Esophagus squamous epithelium (tissue), 4 donors: ENCODE data around the gene SHISAL2A.

Experiments used
- CTCF ChIP-seq, 6 experiments: fragments of 450-650 bp in 4 of 6; fragments of 200-600 bp in 2 of 6; sonication (generic) in 2 of 6; IDR thresholded peaks; one replicate each; pipeline ENCODE4 v1.5.1; 2016 to 2019; ENCODE audit warnings: antibody characterized with exemption in 6 of 6, mild to moderate bottlenecking in 4 of 6, moderate library complexity in 4 of 6
- POLR2A ChIP-seq, 4 donors: fragments of 450-650 bp; IDR thresholded peaks; one replicate each; pipeline ENCODE4 v1.6.1; 2017; ENCODE audit warnings: antibody characterized with exemption in 4 of 4, mild to moderate bottlenecking in 4 of 4, moderate library complexity in 3 of 4

- no peak for TF ChIP-seq POLR2A (IDR thresholded peaks at IDR 0.05)
- no peak for TF ChIP-seq CTCF (IDR thresholded peaks at IDR 0.05)
These were observed 44.3 kb downstream of the SHISAL2A start for GRCh38 chr1:52677076-52677806.
